Epithelial cell of alveolus of lung (primary cell): ENCODE measurements around the gene FOXD4L4. TPM values are rescaled to one million over a fixed set of nuclear protein-coding genes. Genes with fewer than 3 reads are reported as not detected.

Experiments used
- total RNA-seq: library from RNA; depleted of rRNA; stranded (reverse); fragments of >200 nt; gene quantifications from 2 replicates; pipeline ENCODE4 v1.2.1, GENCODE V29; 2015

FOXD4L4 gene
- total RNA-seq: under 0.01 and 0.08 TPM in 2 replicates

DNA sequence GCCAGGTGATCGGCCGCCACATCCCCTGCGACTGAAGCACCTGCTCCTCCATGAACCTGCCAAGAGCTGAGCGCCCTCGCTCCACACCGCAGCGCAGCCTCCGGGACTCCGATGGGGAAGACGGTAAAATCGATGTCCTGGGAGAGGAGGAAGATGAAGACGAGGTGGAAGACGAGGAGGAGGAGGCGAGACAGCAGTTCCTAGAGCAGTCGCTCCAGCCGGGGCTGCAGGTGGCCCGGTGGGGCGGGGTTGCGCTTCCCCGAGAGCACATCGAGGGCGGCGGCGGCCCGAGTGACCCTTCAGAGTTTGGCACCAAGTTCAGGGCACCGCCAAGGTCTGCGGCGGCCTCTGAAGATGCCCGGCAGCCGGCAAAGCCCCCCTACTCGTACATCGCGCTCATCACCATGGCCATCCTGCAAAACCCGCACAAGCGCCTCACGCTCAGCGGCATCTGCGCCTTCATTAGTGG lies at the start of gene FOXD4L4:
TSS of gene FOXD4L4 (plus strand) at position 51 of the 469 bp plus-strand sequence. CDS start at position 51, 0 bp downstream.

Other genes starting within 250 kb of the FOXD4L4 start
- 12.8 and 18.7 TPM in 2 replicates for gene ZNG1E, start 61.2 kb upstream of the FOXD4L4 start, total RNA-seq